Suppressor macrophage treated with lipopolysaccharide for 1 hour (primary cell): ENCODE measurements around the gene TMEM108.

Source experiments
- DNase-seq, 3 donors: peaks; one replicate each; pipeline ENCODE4 v3.0.0-alpha.2; 2020 to 2022

Gene TMEM108

GRCh38 chr3:133246119-133246518 is 207.9 kb downstream of the TMEM108 start:
- no peak for DNase-seq

GRCh38 chr3:133246773-133247172 is 208.6 kb downstream of the TMEM108 start:
- no peak for DNase-seq

- DNase-seq: no peak
These were observed 210.2 kb downstream of the TMEM108 start for GRCh38 chr3:133248389-133248788.

- no peak for DNase-seq
These were observed 211.3 kb downstream of the TMEM108 start for GRCh38 chr3:133249490-133249889.

GRCh38 chr3:133254151-133254550 is 216.0 kb downstream of the TMEM108 start:
- DNase-seq: no peak

GRCh38 chr3:133254716-133255115 is 216.5 kb downstream of the TMEM108 start:
- no peak for DNase-seq

- DNase-seq: peak in 1 of 3 donors; percentile 4
These were observed 218.7 kb downstream of the TMEM108 start for GRCh38 chr3:133256787-133257483.

- no peak for DNase-seq
These were observed 220.2 kb downstream of the TMEM108 start for GRCh38 chr3:133258358-133258757.

- no peak for DNase-seq
These were observed 221.6 kb downstream of the TMEM108 start for GRCh38 chr3:133259767-133260166.

GRCh38 chr3:133262333-133262732 is 224.1 kb downstream of the TMEM108 start:
- DNase-seq: no peak

GRCh38 chr3:133264920-133265319 is 226.7 kb downstream of the TMEM108 start:
- no peak for DNase-seq

GRCh38 chr3:133268726-133269134 is 230.5 kb downstream of the TMEM108 start:
- no peak for DNase-seq

- DNase-seq: no peak
These were observed 231.2 kb downstream of the TMEM108 start for GRCh38 chr3:133269393-133269792.

- no peak for DNase-seq
These were observed 232.4 kb downstream of the TMEM108 start for GRCh38 chr3:133270631-133271030.

GRCh38 chr3:133271042-133271441 is 232.9 kb downstream of the TMEM108 start:
- DNase-seq: no peak

GRCh38 chr3:133271539-133271938 is 233.3 kb downstream of the TMEM108 start:
- no peak for DNase-seq

- DNase-seq: no peak
These were observed 235.2 kb downstream of the TMEM108 start for GRCh38 chr3:133273346-133273745.

- DNase-seq: no peak
These were observed 236.3 kb downstream of the TMEM108 start for GRCh38 chr3:133274477-133274876.

GRCh38 chr3:133276594-133276993 is 238.4 kb downstream of the TMEM108 start:
- peak in 1 of 3 donors; percentile 4 for DNase-seq

- no peak for DNase-seq
These were observed 239.6 kb downstream of the TMEM108 start for GRCh38 chr3:133277813-133278212.

GRCh38 chr3:133278260-133279043 is 240.3 kb downstream of the TMEM108 start:
- no peak for DNase-seq

- no peak for DNase-seq
These were observed 242.4 kb downstream of the TMEM108 start for GRCh38 chr3:133280586-133280985.

- no peak for DNase-seq
These were observed 244.0 kb downstream of the TMEM108 start for GRCh38 chr3:133282236-133282635.
